HEK293 (cell line): ENCODE results near the gene SMARCD3.
A peak's percentile ranks its signal among the peaks of the same experiment; 100 is the strongest.

ENCODE experiments used
- CTCF ChIA-PET: fragments of 350-600 bp; formaldehyde crosslinking; extraction: SDS; loops from one replicate; lab custom pipeline; 2021; ENCODE audit warnings: antibody characterized with exemption; lab: Yijun Ruan, JAX
- POLR2A ChIA-PET: fragments of 300-600 bp; formaldehyde crosslinking; extraction: SDS; loops from one replicate; lab custom pipeline; 2020; ENCODE audit warnings: antibody characterized with exemption, inconsistent platforms; lab: Yijun Ruan, JAX
- H3K27ac ChIP-seq: fragments of 200-500 bp; sonication (Bioruptor generic); 2 replicates; pipeline ENCODE4 v1.5.1; 2014; ENCODE audit warnings: low read depth, low read length, control low read depth, inconsistent platforms; ENCODE audit errors: extremely low read depth
- H3K36me3 ChIP-seq, 2 experiments: fragments of 200-500 bp in 1 of 2; sonication (Bioruptor generic) in 1 of 2; 1 replicate in 1 of 2; 2 replicates in 1 of 2; pipeline ENCODE4 v1.5.1; 2014 to 2017; ENCODE audit warnings: inconsistent platforms in 2 of 2, low read length in 2 of 2; ENCODE audit not compliant: control insufficient read depth in 2 of 2, insufficient read depth in 1 of 2
- H3K4me1 ChIP-seq: fragments of 200-500 bp; sonication (Bioruptor generic); 2 replicates; pipeline ENCODE4 v1.5.1; 2014; ENCODE audit warnings: mild to moderate bottlenecking, low read length, inconsistent platforms; ENCODE audit not compliant: control insufficient read depth, insufficient read depth
- H3K4me3 ChIP-seq: 2 replicates; pipeline ENCODE4 v1.5.1; 2011; ENCODE audit warnings: low read depth, mild to moderate bottlenecking, control low read depth, low read length, moderate library complexity
- H3K9me3 ChIP-seq: fragments of 200-500 bp; sonication (Bioruptor generic); 2 replicates; pipeline ENCODE4 v1.5.1; 2014; ENCODE audit warnings: low read depth, low read length, inconsistent platforms; ENCODE audit not compliant: control insufficient read depth, insufficient read depth
- GLIS2 ChIP-seq: fragments of 450-650 bp; formaldehyde crosslinking; IDR thresholded peaks from 2 replicates; pipeline ENCODE4 v1.5.1; 2016; ENCODE audit warnings: missing biosample characterization, missing genetic modification characterization
- IKZF3 ChIP-seq: fragments of 450-650 bp; IDR thresholded peaks from 2 replicates; pipeline ENCODE4 v1.5.0; 2018; ENCODE audit warnings: missing biosample characterization, mild to moderate bottlenecking, missing genetic modification characterization, moderate library complexity
- KLF1 ChIP-seq: fragments of 450-650 bp; formaldehyde crosslinking; IDR thresholded peaks from 2 replicates; pipeline ENCODE4 v1.5.1; 2016; ENCODE audit warnings: missing biosample characterization, missing genetic modification characterization
- MYNN ChIP-seq: fragments of 450-650 bp; formaldehyde crosslinking; IDR thresholded peaks from 2 replicates; pipeline ENCODE4 v1.5.1; 2016; ENCODE audit warnings: missing biosample characterization, missing genetic modification characterization, borderline replicate concordance
- SP7 ChIP-seq: fragments of 450-650 bp; formaldehyde crosslinking; IDR thresholded peaks from 2 replicates; pipeline ENCODE4 v1.5.1; 2016; ENCODE audit warnings: missing biosample characterization, missing genetic modification characterization
- ZFP3 ChIP-seq: fragments of 450-650 bp; formaldehyde crosslinking; IDR thresholded peaks from 2 replicates; pipeline ENCODE4 v1.5.1; 2016; ENCODE audit warnings: low read depth, missing biosample characterization, missing genetic modification characterization
- ZIC2 ChIP-seq: fragments of 450-650 bp; formaldehyde crosslinking; IDR thresholded peaks from 2 replicates; pipeline ENCODE4 v1.5.1; 2016; ENCODE audit warnings: missing biosample characterization, missing genetic modification characterization
- ZNF121 ChIP-seq: fragments of 450-650 bp; formaldehyde crosslinking; IDR thresholded peaks from 2 replicates; pipeline ENCODE4 v1.5.1; 2016; ENCODE audit warnings: missing biosample characterization, missing genetic modification characterization
- ZNF140 ChIP-seq: fragments of 450-650 bp; formaldehyde crosslinking; IDR thresholded peaks from 2 replicates; pipeline ENCODE4 v1.5.1; 2016; ENCODE audit warnings: missing biosample characterization, missing genetic modification characterization
- ZNF223 ChIP-seq: fragments of 450-650 bp; formaldehyde crosslinking; IDR thresholded peaks from 2 replicates; pipeline ENCODE4 v1.5.1; 2016; ENCODE audit warnings: missing biosample characterization, missing genetic modification characterization
- ZNF544 ChIP-seq: fragments of 450-650 bp; formaldehyde crosslinking; IDR thresholded peaks from 2 replicates; pipeline ENCODE4 v1.5.0; 2017; ENCODE audit warnings: missing biosample characterization, missing genetic modification characterization
- ZNF558 ChIP-seq: fragments of 450-650 bp; formaldehyde crosslinking; IDR thresholded peaks from 2 replicates; pipeline ENCODE4 v1.5.1; 2016; ENCODE audit warnings: missing biosample characterization, missing genetic modification characterization
- ZNF701 ChIP-seq: fragments of 450-650 bp; formaldehyde crosslinking; IDR thresholded peaks from 2 replicates; pipeline ENCODE4 v1.5.1; 2016; ENCODE audit warnings: missing biosample characterization, missing genetic modification characterization
- ZNF837 ChIP-seq: fragments of 450-650 bp; formaldehyde crosslinking; IDR thresholded peaks from 2 replicates; pipeline ENCODE4 v1.5.1; 2016; ENCODE audit warnings: missing biosample characterization, missing genetic modification characterization
- TF ChIP-seq, protein P1 (sequence below): fragments of 450-650 bp; formaldehyde crosslinking; IDR thresholded peaks from 2 replicates; pipeline ENCODE4 v1.5.1; 2016; ENCODE audit warnings: missing biosample characterization, missing genetic modification characterization
- TF ChIP-seq, protein P2 (sequence below): fragments of 450-650 bp; IDR thresholded peaks from 2 replicates; pipeline ENCODE4 v1.5.1; 2018; ENCODE audit warnings: missing biosample characterization, missing genetic modification characterization
- TF ChIP-seq, protein P3 (sequence below): fragments of 450-650 bp; formaldehyde crosslinking; IDR thresholded peaks from 2 replicates; pipeline ENCODE4 v1.5.1; 2016; ENCODE audit warnings: missing biosample characterization, missing genetic modification characterization
- TF ChIP-seq, protein P4 (sequence below): fragments of 450-650 bp; formaldehyde crosslinking; IDR thresholded peaks from 2 replicates; pipeline ENCODE4; 2016; ENCODE audit warnings: missing biosample characterization, missing genetic modification characterization
- TF ChIP-seq, protein P5 (sequence below): fragments of 450-650 bp; formaldehyde crosslinking; IDR thresholded peaks from 2 replicates; pipeline ENCODE4 v1.5.1; 2017; ENCODE audit warnings: missing biosample characterization, missing genetic modification characterization
- TF ChIP-seq, protein P6 (sequence below): sonication (generic); formaldehyde crosslinking; IDR thresholded peaks from 2 replicates; pipeline ENCODE4 v1.8.1; 2022; ENCODE audit warnings: mild to moderate bottlenecking, moderate library complexity, missing genetic modification reagents

The SMARCD3 gene

DNA sequence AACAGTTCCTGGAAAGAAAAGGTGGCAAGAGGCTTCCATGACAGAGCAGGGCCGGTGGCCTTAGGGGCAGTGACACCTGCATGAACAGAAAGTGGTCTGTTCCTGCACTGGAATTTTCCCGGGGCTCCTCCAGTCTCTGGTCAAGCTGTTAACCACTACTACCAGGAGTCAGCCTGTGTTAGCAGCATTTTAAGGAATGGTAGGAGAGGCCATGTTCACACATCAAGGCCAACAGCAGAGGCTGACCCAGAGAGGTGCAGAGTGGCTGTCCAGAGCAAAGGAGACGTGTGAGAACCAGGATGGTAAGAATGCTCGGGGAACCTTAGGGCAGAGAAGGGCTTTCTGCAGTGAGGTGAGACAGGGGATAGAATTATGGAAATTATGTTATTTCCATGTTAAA, 46.7 kb downstream of the SMARCD3 start:
- H3K9me3 ChIP-seq, result no peaks in the 10 kb centered on the region
- TF ChIP-seq, protein P1, sequence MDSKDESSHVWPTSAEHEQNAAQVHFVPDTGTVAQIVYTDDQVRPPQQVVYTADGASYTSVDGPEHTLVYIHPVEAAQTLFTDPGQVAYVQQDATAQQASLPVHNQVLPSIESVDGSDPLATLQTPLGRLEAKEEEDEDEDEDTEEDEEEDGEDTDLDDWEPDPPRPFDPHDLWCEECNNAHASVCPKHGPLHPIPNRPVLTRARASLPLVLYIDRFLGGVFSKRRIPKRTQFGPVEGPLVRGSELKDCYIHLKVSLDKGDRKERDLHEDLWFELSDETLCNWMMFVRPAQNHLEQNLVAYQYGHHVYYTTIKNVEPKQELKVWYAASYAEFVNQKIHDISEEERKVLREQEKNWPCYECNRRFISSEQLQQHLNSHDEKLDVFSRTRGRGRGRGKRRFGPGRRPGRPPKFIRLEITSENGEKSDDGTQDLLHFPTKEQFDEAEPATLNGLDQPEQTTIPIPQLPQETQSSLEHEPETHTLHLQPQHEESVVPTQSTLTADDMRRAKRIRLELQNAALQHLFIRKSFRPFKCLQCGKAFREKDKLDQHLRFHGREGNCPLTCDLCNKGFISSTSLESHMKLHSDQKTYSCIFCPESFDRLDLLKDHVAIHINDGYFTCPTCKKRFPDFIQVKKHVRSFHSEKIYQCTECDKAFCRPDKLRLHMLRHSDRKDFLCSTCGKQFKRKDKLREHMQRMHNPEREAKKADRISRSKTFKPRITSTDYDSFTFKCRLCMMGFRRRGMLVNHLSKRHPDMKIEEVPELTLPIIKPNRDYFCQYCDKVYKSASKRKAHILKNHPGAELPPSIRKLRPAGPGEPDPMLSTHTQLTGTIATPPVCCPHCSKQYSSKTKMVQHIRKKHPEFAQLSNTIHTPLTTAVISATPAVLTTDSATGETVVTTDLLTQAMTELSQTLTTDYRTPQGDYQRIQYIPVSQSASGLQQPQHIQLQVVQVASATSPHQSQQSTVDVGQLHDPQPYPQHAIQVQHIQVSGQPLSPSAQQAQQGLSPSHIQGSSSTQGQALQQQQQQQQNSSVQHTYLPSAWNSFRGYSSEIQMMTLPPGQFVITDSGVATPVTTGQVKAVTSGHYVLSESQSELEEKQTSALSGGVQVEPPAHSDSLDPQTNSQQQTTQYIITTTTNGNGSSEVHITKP (tag by site-specific recombination), result peak; percentile 75
- no peak for TF ChIP-seq ZFP3 (tag by site-specific recombination)
- TF ChIP-seq, all 188 proteins: peak for 1
- no peaks in the 10 kb centered on the region for H3K36me3 ChIP-seq
- no peaks in the 10 kb centered on the region for H3K4me1 ChIP-seq
- POLR2A ChIA-PET, result no interaction called here
- no peak overlapping the region for H3K4me3 ChIP-seq
- CTCF ChIA-PET, result no interaction called here
- no peak overlapping the region for H3K27ac ChIP-seq

DNA sequence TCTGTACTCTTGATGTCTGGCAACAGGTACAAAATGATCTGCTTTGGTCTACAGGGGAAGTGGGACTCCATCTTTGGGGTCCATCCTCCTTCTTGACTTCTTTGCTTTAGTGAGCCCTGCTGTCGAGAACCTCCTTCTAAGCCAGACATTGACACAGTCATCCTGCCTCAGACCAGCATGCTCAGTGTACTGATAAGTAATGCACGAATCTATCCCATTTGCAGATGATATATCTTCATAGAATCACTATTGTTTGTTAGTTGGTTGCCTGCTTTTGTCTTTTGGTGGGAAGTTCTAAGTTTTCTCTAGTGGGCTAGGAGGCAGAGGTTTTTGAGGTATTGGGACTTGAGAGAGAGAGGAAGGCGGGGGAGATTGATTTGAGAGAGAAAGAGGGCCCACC, 47.1 kb downstream of the SMARCD3 start:
- H3K27ac ChIP-seq, result no peak overlapping the region
- POLR2A ChIA-PET, result no interaction called here
- CTCF ChIA-PET, result no interaction called here
- no peaks in the 10 kb centered on the region for H3K36me3 ChIP-seq
- no peak overlapping the region for H3K4me3 ChIP-seq
- H3K9me3 ChIP-seq, result no peaks in the 10 kb centered on the region
- TF ChIP-seq, protein P2, sequence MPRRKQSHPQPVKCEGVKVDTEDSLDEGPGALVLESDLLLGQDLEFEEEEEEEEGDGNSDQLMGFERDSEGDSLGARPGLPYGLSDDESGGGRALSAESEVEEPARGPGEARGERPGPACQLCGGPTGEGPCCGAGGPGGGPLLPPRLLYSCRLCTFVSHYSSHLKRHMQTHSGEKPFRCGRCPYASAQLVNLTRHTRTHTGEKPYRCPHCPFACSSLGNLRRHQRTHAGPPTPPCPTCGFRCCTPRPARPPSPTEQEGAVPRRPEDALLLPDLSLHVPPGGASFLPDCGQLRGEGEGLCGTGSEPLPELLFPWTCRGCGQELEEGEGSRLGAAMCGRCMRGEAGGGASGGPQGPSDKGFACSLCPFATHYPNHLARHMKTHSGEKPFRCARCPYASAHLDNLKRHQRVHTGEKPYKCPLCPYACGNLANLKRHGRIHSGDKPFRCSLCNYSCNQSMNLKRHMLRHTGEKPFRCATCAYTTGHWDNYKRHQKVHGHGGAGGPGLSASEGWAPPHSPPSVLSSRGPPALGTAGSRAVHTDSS, result no peak
- TF ChIP-seq MYNN (tag by site-specific recombination), result no peak
- TF ChIP-seq ZNF140 (tag by site-specific recombination), result no peak
- H3K4me1 ChIP-seq, result no peaks in the 10 kb centered on the region

DNA sequence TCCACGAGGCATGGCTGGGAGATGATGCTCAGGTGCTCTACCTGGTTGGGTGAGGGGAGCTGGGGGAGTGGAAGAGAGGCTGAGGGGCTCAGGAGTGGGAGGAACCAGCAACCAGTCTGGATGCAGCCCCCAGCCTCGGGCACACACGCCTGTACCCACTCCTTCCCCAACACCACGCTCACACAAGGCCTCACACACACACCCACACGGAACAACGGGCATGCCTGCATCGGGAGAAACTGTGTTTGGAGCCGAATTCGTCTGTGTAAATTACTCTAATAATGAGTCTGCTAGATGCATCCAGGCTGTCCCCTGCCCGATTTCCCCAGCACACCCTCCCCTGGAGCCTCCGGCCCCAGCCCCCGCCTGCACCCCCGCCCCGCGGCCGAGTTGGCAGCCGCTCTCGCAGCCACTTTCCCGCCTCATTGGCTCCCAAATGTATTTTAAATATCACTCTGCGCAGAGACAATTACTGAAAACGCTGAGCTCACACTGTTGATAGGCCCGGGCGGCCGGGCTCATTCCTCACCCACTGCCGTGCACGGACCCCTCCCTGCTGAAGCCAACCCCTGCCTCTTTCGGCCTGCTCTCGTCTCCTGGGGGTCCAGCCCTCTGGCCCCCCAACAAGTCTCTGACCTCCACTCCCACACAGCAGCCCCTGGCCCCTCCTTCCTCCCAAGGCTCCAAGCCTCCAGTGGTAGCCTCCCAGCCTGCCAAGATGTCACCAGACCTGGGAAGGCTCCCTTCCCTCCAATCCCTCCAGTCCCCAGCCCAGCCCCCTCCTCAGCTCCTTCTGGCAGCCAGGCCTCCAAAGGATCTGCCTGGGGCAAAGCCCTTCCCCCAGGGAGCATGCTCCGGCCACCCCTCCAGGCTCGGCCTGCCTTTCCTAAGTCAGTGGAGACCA, 49.3 kb downstream of the SMARCD3 start:
- Histone ChIP-seq H3K27ac (no peak overlapping the region), H3K4me3 (no peak overlapping the region), H3K36me3 (no peaks in the 10 kb centered on the region), H3K9me3 (no peaks in the 10 kb centered on the region), H3K4me1 (no peaks in the 10 kb centered on the region)
- ChIA-PET CTCF (no interaction called here), POLR2A (no interaction called here)
- TF ChIP-seq, protein P3, sequence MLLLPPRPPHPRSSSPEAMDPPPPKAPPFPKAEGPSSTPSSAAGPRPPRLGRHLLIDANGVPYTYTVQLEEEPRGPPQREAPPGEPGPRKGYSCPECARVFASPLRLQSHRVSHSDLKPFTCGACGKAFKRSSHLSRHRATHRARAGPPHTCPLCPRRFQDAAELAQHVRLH (tag by site-specific recombination), result no peak
- TF ChIP-seq ZNF121 (tag by site-specific recombination) (no peak), ZNF544 (tag by site-specific recombination) (no peak), ZNF558 (no peak), ZNF701 (tag by site-specific recombination) (no peak), KLF1 (no peak), GLIS2 (tag by site-specific recombination) (peak; percentile 31; the same call in 1 of the 2 replicates), ZNF837 (tag by site-specific recombination) (no peak), IKZF3 (no peak), SP7 (tag by site-specific recombination) (no peak), ZIC2 (no peak), ZNF223 (tag by site-specific recombination) (no peak), ZFP3 (tag by site-specific recombination) (no peak)
- TF ChIP-seq, protein P4, sequence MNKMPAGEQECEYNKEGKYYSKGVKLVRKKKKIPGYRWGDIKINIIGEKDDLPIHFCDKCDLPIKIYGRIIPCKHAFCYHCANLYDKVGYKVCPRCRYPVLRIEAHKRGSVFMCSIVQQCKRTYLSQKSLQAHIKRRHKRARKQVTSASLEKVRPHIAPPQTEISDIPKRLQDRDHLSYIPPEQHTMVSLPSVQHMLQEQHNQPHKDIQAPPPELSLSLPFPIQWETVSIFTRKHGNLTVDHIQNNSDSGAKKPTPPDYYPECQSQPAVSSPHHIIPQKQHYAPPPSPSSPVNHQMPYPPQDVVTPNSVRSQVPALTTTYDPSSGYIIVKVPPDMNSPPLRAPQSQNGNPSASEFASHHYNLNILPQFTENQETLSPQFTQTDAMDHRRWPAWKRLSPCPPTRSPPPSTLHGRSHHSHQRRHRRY (tag by site-specific recombination), result no peak
- TF ChIP-seq, protein P5, sequence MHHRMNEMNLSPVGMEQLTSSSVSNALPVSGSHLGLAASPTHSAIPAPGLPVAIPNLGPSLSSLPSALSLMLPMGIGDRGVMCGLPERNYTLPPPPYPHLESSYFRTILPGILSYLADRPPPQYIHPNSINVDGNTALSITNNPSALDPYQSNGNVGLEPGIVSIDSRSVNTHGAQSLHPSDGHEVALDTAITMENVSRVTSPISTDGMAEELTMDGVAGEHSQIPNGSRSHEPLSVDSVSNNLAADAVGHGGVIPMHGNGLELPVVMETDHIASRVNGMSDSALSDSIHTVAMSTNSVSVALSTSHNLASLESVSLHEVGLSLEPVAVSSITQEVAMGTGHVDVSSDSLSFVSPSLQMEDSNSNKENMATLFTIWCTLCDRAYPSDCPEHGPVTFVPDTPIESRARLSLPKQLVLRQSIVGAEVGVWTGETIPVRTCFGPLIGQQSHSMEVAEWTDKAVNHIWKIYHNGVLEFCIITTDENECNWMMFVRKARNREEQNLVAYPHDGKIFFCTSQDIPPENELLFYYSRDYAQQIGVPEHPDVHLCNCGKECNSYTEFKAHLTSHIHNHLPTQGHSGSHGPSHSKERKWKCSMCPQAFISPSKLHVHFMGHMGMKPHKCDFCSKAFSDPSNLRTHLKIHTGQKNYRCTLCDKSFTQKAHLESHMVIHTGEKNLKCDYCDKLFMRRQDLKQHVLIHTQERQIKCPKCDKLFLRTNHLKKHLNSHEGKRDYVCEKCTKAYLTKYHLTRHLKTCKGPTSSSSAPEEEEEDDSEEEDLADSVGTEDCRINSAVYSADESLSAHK, result no peak
- TF ChIP-seq, protein P6, sequence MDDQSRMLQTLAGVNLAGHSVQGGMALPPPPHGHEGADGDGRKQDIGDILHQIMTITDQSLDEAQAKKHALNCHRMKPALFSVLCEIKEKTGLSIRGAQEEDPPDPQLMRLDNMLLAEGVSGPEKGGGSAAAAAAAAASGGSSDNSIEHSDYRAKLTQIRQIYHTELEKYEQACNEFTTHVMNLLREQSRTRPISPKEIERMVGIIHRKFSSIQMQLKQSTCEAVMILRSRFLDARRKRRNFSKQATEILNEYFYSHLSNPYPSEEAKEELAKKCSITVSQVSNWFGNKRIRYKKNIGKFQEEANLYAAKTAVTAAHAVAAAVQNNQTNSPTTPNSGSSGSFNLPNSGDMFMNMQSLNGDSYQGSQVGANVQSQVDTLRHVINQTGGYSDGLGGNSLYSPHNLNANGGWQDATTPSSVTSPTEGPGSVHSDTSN (CRISPR knock-in tag), result no peak
